GM12801 (cell line): ENCODE results near the gene ALCAM.

ENCODE experiments used
- TF ChIP-seq, protein P1 (sequence below): IDR thresholded peaks from one replicate; pipeline ENCODE4 v1.5.1; 2011; ENCODE audit warnings: control low read depth; ENCODE audit not compliant: insufficient read length; ENCODE audit errors: extremely low read depth

ALCAM gene

DNA sequence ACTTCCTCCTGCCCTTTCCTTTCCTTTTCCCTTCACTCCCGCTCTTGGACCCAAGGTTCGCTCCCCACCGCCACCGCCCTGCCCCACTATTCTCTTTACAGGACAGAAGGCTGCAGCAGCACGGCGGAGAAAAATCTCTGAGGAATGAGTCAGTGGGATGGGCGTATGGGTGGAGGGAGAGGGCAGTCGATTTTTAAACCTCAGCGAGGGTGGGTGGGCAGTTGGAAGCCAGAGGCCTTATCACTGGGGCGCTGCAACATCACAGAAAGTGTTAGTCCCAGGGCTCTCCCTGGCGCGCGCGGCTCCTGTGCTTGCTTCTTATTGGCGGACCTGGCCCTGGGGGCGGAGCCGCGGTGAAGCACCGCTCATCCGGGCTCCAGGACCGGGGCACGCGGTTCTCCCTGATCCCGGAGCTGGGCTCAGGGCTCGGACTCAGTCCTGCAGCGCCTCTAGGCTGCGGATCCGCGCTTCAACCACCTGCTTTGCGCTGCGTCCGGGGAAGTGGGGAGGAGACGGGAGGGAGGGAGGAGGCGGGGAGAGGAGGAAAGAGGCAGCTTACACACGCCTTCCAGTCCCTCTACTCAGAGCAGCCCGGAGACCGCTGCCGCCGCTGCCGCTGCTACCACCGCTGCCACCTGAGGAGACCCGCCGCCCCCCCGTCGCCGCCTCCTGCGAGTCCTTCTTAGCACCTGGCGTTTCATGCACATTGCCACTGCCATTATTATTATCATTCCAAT, at the start of gene ALCAM:
Gene ALCAM, plus strand, starts transcription at position 584 of the 737 bp plus-strand sequence.
- TF ChIP-seq, protein P1, sequence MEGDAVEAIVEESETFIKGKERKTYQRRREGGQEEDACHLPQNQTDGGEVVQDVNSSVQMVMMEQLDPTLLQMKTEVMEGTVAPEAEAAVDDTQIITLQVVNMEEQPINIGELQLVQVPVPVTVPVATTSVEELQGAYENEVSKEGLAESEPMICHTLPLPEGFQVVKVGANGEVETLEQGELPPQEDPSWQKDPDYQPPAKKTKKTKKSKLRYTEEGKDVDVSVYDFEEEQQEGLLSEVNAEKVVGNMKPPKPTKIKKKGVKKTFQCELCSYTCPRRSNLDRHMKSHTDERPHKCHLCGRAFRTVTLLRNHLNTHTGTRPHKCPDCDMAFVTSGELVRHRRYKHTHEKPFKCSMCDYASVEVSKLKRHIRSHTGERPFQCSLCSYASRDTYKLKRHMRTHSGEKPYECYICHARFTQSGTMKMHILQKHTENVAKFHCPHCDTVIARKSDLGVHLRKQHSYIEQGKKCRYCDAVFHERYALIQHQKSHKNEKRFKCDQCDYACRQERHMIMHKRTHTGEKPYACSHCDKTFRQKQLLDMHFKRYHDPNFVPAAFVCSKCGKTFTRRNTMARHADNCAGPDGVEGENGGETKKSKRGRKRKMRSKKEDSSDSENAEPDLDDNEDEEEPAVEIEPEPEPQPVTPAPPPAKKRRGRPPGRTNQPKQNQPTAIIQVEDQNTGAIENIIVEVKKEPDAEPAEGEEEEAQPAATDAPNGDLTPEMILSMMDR: no peak

DNA sequence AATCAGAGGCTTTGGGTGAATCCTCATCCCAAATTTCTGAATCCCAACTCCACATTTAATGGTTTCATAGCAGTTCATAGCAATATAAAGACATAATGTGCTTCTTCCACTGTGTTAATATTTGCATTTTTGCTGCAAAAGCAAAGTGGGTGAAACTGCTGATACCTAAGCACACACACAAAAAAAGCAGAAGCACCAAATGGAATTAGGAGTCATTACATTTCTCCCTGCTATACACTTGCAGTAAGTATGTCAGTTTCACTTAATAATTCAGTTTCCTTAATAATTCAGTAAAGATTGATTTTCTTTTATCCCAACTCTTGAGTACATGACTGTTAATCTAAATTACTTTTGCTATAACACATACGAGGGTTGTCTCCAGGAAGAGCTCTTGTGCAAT, 48.9 kb upstream of the ALCAM start:
- TF ChIP-seq, protein P1: no peak

DNA sequence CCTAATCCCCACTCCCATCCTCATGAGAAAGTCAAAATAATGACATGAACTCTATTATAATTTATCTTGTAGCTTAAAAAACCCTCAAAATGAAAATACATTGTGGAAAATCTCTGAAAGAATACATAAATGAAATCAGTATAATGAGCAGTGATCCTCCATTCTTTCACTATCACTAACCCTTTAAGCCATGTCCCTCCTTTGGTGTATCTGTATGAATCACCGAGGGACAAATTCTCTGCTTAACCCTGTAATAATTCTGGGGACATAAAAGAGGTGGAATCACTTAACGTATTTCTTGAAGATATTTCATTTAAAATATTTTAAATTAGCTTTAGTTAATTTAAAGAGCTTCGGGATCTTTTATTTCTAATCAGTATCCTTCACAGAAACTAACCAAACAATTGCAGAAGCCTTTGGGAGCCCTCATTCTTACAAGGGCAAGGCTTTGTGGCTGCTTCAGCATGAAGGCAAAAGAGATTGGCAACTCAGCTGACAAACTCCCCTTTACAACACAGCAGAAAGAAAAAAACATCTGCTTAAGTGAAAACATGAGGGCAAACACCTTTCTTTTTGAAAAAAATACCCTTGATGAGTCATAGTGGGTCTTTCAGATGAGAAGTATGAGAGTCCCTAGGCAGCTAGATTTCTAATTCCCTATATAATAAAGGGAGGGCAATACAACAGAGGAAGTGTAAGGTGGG, 44.0 kb upstream of the ALCAM start:
- TF ChIP-seq, protein P1: no peak

DNA sequence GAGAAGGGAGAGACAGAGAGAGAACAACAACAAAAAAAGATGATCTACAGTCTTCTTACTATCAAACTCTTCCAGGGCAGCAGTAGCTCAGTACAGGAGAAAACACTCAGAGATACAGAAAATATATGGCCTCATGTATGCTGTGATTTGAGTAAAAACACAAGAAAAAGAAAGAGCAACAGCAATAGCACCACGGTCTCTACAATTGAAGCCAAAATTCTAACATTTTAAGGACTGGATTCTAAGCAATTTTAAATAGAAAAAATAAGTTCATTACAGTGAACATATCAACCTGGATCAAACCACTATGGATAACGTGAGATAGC, 43.5 kb upstream of the ALCAM start:
- TF ChIP-seq, protein P1: no peak

DNA sequence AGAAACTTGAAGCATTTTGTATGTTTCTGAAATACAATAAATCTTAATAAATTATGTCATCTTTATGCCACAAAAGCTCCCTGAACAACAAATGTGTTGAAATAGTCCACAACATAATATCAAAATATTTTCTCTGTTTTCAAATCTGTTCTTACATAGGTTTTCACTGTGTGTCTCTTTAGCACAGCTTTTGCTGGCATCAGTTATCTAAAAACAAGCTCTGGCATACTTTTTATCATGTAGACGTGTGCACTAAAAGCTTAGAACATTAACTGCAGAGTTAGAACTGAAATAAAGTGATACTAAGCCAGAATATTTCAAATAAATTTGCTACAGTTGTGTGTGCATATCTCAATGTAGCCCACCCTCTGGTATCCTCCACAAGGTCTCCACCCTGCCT, 41.8 kb upstream of the ALCAM start:
- TF ChIP-seq, protein P1: no peak

DNA sequence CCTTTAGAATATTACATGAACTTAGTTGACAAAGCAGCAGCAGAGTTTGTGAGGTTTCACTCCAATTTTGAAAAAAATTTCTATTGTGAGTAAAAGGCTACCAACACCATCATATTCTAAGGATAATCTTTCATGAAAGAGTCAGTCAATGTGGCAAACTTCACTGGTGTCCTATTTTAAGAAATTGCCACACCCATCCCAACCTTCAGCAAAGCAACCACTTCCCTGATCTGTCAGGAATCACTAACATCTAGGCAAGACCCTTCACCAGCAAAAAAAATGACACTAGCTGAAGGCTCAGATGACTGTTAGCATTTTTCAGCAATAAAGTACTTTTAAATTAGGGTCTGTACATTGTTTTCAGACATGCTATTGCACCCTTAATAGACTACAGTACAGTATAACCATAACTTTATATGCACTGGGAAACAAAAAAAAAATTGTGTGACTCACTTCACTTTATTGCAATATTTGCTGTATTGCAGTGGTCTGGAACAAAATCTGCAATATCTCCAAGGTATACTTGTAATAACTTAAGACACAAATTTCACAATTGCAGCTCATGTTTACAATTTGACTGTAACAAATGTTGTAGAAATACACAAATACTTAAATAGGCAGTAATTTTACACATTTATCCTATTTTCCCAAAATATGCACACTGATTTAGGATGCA, 38.9 kb upstream of the ALCAM start:
- TF ChIP-seq, protein P1: no peak

DNA sequence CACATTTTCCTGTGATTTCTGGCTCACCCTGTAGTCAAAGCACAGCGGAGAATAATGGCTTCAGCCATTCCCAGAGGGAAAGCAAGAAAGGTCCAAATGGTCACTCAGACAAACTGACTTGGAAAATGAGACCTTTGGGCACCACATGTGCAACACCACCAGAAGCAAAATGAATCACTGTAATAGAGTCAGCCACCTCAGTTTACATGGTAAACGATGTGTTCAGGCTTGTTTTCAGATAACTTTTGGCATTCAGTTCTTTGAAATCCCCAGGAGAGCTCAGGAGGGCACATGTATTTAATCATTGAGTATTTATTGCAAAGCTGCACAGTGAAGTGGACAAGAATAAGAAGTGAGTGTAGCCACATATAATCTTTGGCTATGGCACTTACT, 38.4 kb upstream of the ALCAM start:
- TF ChIP-seq, protein P1: no peak
